HCT116 (cell line): ENCODE measurements around the gene STH. TPM values are rescaled to one million over a fixed set of nuclear protein-coding genes. Genes with fewer than 3 reads are reported as not detected.

Experiments used
- ATAC-seq: fragments of 200-7000 bp; cut with Tn5 transposase; 2 replicates; pipeline ENCODE4 v1.9.1; 2020; ENCODE audit warnings: mild to moderate bottlenecking, moderate library complexity
- BruUV-seq: library from RNA; stranded (reverse); fragments of 400-500 nt; replicated peaks from 2 replicates; lab custom pipeline; 2021; lab: Mats Ljungman, UMichigan
- CTCF ChIA-PET: fragments of 300-600 bp; sonication (Branson Sonifier 250); formaldehyde crosslinking; loops from one replicate; lab custom pipeline; 2021; ENCODE audit warnings: antibody characterized with exemption; lab: Charles Lee
- POLR2A ChIA-PET: fragments of 300-600, 350-600 bp; sonication (Branson Sonifier 250); formaldehyde crosslinking; loops from one replicate; lab custom pipeline; 2021; ENCODE audit warnings: antibody characterized with exemption; lab: Charles Lee
- RAD21 ChIA-PET, 2 experiments: fragments of 300-600 bp; sonication (Branson Sonifier 250); formaldehyde crosslinking; loops; one replicate each; lab custom pipeline; 2023; ENCODE audit warnings: low total read pairs in 2 of 2; ENCODE audit not compliant: uncharacterized antibody in 2 of 2, unreplicated experiment in 2 of 2, low non-redundant PET in 1 of 2; lab: Charles Lee
- DNase-seq: peaks from one replicate; pipeline ENCODE4 v3.0.0-alpha.2; 2010; ENCODE audit warnings: low read depth, low spot score
- H2AFZ ChIP-seq: fragments of 200-600 bp; shearing (Covaris generic), sonication (generic); 2 replicates; pipeline ENCODE4 v1.6.1; 2017; ENCODE audit warnings: low read depth, mixed run types, mixed read lengths, antibody characterized with exemption, low read length; ENCODE audit not compliant: poor library complexity, severe bottlenecking
- H3K27ac ChIP-seq: 2 replicates; pipeline ENCODE4 v1.5.1; 2012; ENCODE audit warnings: low read depth, low read length
- H3K27me3 ChIP-seq: fragments of 200-600 bp; sonication (generic); 2 replicates; pipeline ENCODE4 v1.6.1; 2016; ENCODE audit warnings: mixed run types, low read length, mixed read lengths; ENCODE audit not compliant: insufficient read depth
- H3K36me3 ChIP-seq, 2 experiments: fragments of 200-500 bp in 1 of 2; fragments of 200-600 bp in 1 of 2; sonication (Bioruptor generic) in 1 of 2; sonication (generic) in 1 of 2; 2 replicates each; pipeline versions ENCODE4 v1.5.1 to v1.6.1; 2014 to 2016; ENCODE audit warnings: low read length in 2 of 2, inconsistent platforms in 1 of 2, mixed read lengths in 1 of 2, mixed run types in 1 of 2; ENCODE audit not compliant: insufficient read depth in 2 of 2, control insufficient read depth in 1 of 2
- H3K4me1 ChIP-seq, 2 experiments: fragments of 200-600 bp in 1 of 2; sonication (generic) in 1 of 2; 2 replicates each; pipeline versions ENCODE4 v1.5.1 to v1.6.1; 2012 to 2017; ENCODE audit warnings: low read length in 2 of 2, inconsistent platforms in 1 of 2, mild to moderate bottlenecking in 1 of 2, mixed read lengths in 1 of 2, mixed run types in 1 of 2, moderate library complexity in 1 of 2; ENCODE audit not compliant: insufficient read depth in 2 of 2, control insufficient read depth in 1 of 2
- H3K4me2 ChIP-seq: fragments of 200-600 bp; sonication (generic); 2 replicates; pipeline ENCODE4 v1.6.1; 2017; ENCODE audit warnings: mixed run types, low read length, mixed read lengths
- H3K4me3 ChIP-seq, 2 experiments: fragments of 200-600 bp in 1 of 2; sonication (generic) in 1 of 2; replicated peaks in 1 of 2; 2 replicates each; pipeline ENCODE4 v1.5.1; 2011 to 2016; ENCODE audit warnings: low read length in 2 of 2, control low read depth in 1 of 2, low read depth in 1 of 2, mild to moderate bottlenecking in 1 of 2, mixed read lengths in 1 of 2, mixed run types in 1 of 2
- H3K79me2 ChIP-seq: fragments of 200-600 bp; sonication (generic); 2 replicates; pipeline ENCODE4 v1.6.1; 2017; ENCODE audit warnings: mild to moderate bottlenecking, mixed run types, low read length, moderate library complexity, mixed read lengths; ENCODE audit not compliant: insufficient read depth
- H3K9ac ChIP-seq: fragments of 200-600 bp; sonication (generic); 2 replicates; pipeline ENCODE4 v1.6.1; 2016; ENCODE audit warnings: low read length, mixed read lengths
- H3K9me2 ChIP-seq: fragments of 200-600 bp; sonication (generic), shearing (Covaris generic); 2 replicates; pipeline ENCODE4 v1.6.1; 2017; ENCODE audit warnings: mixed run types, mild to moderate bottlenecking, moderate library complexity; ENCODE audit not compliant: insufficient read depth
- H3K9me3 ChIP-seq, 2 experiments: fragments of 200-500 bp in 1 of 2; fragments of 200-600 bp in 1 of 2; sonication (Bioruptor generic) in 1 of 2; sonication (generic) in 1 of 2; 2 replicates each; pipeline ENCODE4 v1.6.1; 2014 to 2017; ENCODE audit warnings: low read length in 2 of 2, mixed read lengths in 2 of 2, inconsistent platforms in 1 of 2, low read depth in 1 of 2, mild to moderate bottlenecking in 1 of 2, mixed run types in 1 of 2, moderate library complexity in 1 of 2; ENCODE audit not compliant: control insufficient read depth in 1 of 2, insufficient read depth in 1 of 2
- H4K20me1 ChIP-seq: fragments of 200-600 bp; sonication (generic), shearing (Covaris generic); 2 replicates; pipeline ENCODE4 v1.6.1; 2017; ENCODE audit warnings: mixed run types, mild to moderate bottlenecking, moderate library complexity; ENCODE audit not compliant: insufficient read depth
- CBX3 ChIP-seq: IDR thresholded peaks from 2 replicates; pipeline ENCODE4 v1.6.1; 2012; ENCODE audit warnings: low read depth
- CEBPB ChIP-seq: IDR thresholded peaks from 2 replicates; pipeline ENCODE4 v1.6.1; 2012; ENCODE audit warnings: low read depth
- ELF1 ChIP-seq: IDR thresholded peaks from 2 replicates; pipeline ENCODE4 v1.6.1; 2012; ENCODE audit warnings: low read depth, borderline replicate concordance
- EZH2 ChIP-seq: fragments of 200-600 bp; sonication (generic); IDR thresholded peaks from 2 replicates; pipeline ENCODE4 v1.6.1; 2017; ENCODE audit warnings: antibody characterized with exemption, mixed run types
- EZH2phosphoT487 ChIP-seq: fragments of 200-600 bp; IDR thresholded peaks from 2 replicates; pipeline ENCODE4 v1.6.1; 2018; ENCODE audit warnings: antibody characterized with exemption, borderline replicate concordance
- POLR2A ChIP-seq: IDR thresholded peaks from 2 replicates; pipeline ENCODE4 v1.7.0; 2011; ENCODE audit warnings: borderline replicate concordance; ENCODE audit not compliant: insufficient read depth, insufficient read length; ENCODE audit errors: extremely low read depth
- POLR2AphosphoS5 ChIP-seq: IDR thresholded peaks from 2 replicates; pipeline ENCODE4 v1.6.1; 2011; ENCODE audit warnings: mild to moderate bottlenecking, low read depth, low read length, moderate library complexity
- SIN3A ChIP-seq: IDR thresholded peaks from 2 replicates; pipeline ENCODE4 v1.6.1; 2012; ENCODE audit warnings: low read depth
- TCF7L2 ChIP-seq: IDR thresholded peaks from 2 replicates; pipeline ENCODE4 v1.7.0; 2011; ENCODE audit warnings: borderline replicate concordance, inconsistent platforms; ENCODE audit not compliant: insufficient read depth, insufficient read length; ENCODE audit errors: extremely low read depth
- YY1 ChIP-seq: IDR thresholded peaks from 2 replicates; pipeline ENCODE4 v1.6.1; 2011; ENCODE audit warnings: low read length, low read depth, moderate library complexity, mild to moderate bottlenecking; ENCODE audit not compliant: insufficient replicate concordance; ENCODE audit errors: extremely low read depth
- intact Hi-C: fragments of 100-400 bp; cut with micrococcal nuclease; formaldehyde crosslinking; loops from 2 replicates; pipeline ENCODE4 v1.10.0; 2022
- total RNA-seq: library from RNA; stranded (reverse); gene quantifications from one replicate; pipeline ENCODE4 v1.2.1, GENCODE V29; 2021; ENCODE audit not compliant: unreplicated experiment
- TF ChIP-seq, protein P1 (sequence below): IDR thresholded peaks from 2 replicates; pipeline ENCODE4 v1.6.1; 2011; ENCODE audit warnings: mild to moderate bottlenecking, low read length, moderate library complexity; ENCODE audit not compliant: insufficient replicate concordance; ENCODE audit errors: extremely low read depth

The STH gene
- total RNA-seq, 1 experiment from 2014 or later = not detected

DNA sequence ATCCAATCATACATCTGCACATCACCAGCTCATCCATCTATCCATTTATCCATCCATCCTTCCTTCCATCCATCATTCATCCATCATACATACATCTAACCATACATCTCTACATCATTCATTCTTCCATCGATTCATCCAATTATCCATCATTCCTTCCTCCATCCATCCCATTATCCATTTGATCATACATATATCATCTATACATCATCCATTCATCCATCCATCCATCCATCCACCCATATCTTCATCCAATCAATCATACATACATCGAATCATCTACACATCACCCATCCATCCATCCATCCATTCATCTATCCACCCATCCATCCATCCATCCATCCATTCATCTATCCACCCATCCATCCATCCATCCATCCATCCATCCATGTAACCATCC is 29.3 kb upstream of the STH start:
- BruUV-seq = no TSS peak
- Histone ChIP-seq H3K4me1 (no peaks in the 10 kb centered on the region), H3K27ac (no peak overlapping the region), H3K4me2 (no peak overlapping the region), H4K20me1 (no peaks in the 10 kb centered on the region), H3K4me3 (no peak overlapping the region), H2AFZ (no peak overlapping the region), H3K79me2 (no peaks in the 10 kb centered on the region), H3K36me3 (no peaks in the 10 kb centered on the region), H3K9me2 (no peaks in the 10 kb centered on the region), H3K27me3 (no peaks in the 10 kb centered on the region), H3K9me3 (no peaks in the 10 kb centered on the region), H3K9ac (no peak overlapping the region)
- intact Hi-C loops = no loop called here
- DNase-seq = no peak
- no peak for ATAC-seq
- ChIA-PET POLR2A (no interaction called here), RAD21 (no interaction called here), CTCF (no interaction called here)
- TF ChIP-seq YY1 (no peak), POLR2A (no peak), EZH2phosphoT487 (no peak), SIN3A (no peak), EZH2 (no peak), ELF1 (no peak)
- TF ChIP-seq, protein P1, sequence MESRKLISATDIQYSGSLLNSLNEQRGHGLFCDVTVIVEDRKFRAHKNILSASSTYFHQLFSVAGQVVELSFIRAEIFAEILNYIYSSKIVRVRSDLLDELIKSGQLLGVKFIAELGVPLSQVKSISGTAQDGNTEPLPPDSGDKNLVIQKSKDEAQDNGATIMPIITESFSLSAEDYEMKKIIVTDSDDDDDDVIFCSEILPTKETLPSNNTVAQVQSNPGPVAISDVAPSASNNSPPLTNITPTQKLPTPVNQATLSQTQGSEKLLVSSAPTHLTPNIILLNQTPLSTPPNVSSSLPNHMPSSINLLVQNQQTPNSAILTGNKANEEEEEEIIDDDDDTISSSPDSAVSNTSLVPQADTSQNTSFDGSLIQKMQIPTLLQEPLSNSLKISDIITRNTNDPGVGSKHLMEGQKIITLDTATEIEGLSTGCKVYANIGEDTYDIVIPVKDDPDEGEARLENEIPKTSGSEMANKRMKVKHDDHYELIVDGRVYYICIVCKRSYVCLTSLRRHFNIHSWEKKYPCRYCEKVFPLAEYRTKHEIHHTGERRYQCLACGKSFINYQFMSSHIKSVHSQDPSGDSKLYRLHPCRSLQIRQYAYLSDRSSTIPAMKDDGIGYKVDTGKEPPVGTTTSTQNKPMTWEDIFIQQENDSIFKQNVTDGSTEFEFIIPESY = no peak

DNA sequence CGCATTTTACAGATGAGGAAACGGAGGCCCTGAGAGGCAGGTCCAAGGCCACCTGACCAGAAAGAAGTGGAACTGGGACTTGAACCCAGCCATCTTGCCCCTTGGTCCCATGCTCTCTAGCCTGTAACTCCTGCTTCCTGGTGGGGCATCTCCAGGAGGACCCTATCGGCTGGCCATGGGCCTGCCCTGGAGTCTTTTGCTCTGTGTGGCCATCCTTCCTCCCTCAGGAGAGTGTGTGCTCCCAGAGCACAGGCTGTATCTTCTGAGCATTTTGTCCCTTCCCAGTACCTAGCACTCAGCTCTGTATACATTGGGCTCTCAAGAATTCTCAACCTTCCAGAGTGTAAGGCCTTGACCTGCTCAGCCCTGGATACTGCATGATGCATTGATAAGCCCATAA is 28.4 kb upstream of the STH start:
- RAD21 ChIA-PET = no interaction called here
- H3K9me2 ChIP-seq = no peaks in the 10 kb centered on the region
- no peaks in the 10 kb centered on the region for H3K79me2 ChIP-seq
- no peak overlapping the region for H3K27ac ChIP-seq
- no peaks in the 10 kb centered on the region for H3K9me3 ChIP-seq
- no peak for TF ChIP-seq EZH2
- no peak for TF ChIP-seq POLR2A
- TF ChIP-seq CBX3 = no peak
- no peak for TF ChIP-seq CEBPB
- TF ChIP-seq POLR2AphosphoS5 = no peak
- no peak for TF ChIP-seq TCF7L2
- TF ChIP-seq, all 23 proteins: peak for 0
- no peak overlapping the region for H3K9ac ChIP-seq
- H3K27me3 ChIP-seq = no peaks in the 10 kb centered on the region
- no peak overlapping the region for H3K4me2 ChIP-seq
- no peaks in the 10 kb centered on the region for H4K20me1 ChIP-seq
- ATAC-seq = no peak
- no peaks in the 10 kb centered on the region for H3K4me1 ChIP-seq
- H3K4me3 ChIP-seq = no peak overlapping the region
- H2AFZ ChIP-seq = no peak overlapping the region
- H3K36me3 ChIP-seq = no peaks in the 10 kb centered on the region
- CTCF ChIA-PET = interaction anchor here (1.9 kb wide), 1 partner anchor 22 kb away, joined by 5 read pairs; no protein-coding TSS in a partner anchor
- POLR2A ChIA-PET = no interaction called here
- intact Hi-C loops = no loop called here
- BruUV-seq = no TSS peak
- DNase-seq = no peak
